GM18520 (cell line): ENCODE measurements around the gene DCLK1.

Experiments
- ATAC-seq: cut with Tn5 transposase; IDR thresholded peaks from one replicate; pipeline ENCODE4 v1.9.1; 2021; ENCODE audit not compliant: unreplicated experiment

Gene DCLK1

GRCh38 chr13:35765941-35766340, 365.2 kb downstream of the DCLK1 start:
- no peak for ATAC-seq

GRCh38 chr13:35765366-35765765, 365.8 kb downstream of the DCLK1 start:
- no peak for ATAC-seq

GRCh38 chr13:35764326-35765015, 366.7 kb downstream of the DCLK1 start:
- ATAC-seq: no peak

GRCh38 chr13:35763782-35764123, 367.4 kb downstream of the DCLK1 start:
- no peak for ATAC-seq

GRCh38 chr13:35763060-35763781, 368.0 kb downstream of the DCLK1 start:
- no peak for ATAC-seq

- no peak for ATAC-seq
Observed at GRCh38 chr13:35761440-35762252, 369.5 kb downstream of the DCLK1 start.

- no peak for ATAC-seq
Observed at GRCh38 chr13:35760735-35761281, 370.4 kb downstream of the DCLK1 start.

- ATAC-seq: no peak
Observed at GRCh38 chr13:35747594-35747993, 383.6 kb downstream of the DCLK1 start.

GRCh38 chr13:35744566-35745178, 386.5 kb downstream of the DCLK1 start:
- ATAC-seq: no peak

- ATAC-seq: no peak
Observed at GRCh38 chr13:35744144-35744543, 387.0 kb downstream of the DCLK1 start.

GRCh38 chr13:35743165-35743564, 388.0 kb downstream of the DCLK1 start:
- ATAC-seq: no peak

- ATAC-seq: no peak
Observed at GRCh38 chr13:35741657-35742056, 389.5 kb downstream of the DCLK1 start.

GRCh38 chr13:35736876-35737275, 394.3 kb downstream of the DCLK1 start:
- no peak for ATAC-seq

- no peak for ATAC-seq
Observed at GRCh38 chr13:35733827-35734226, 397.4 kb downstream of the DCLK1 start.

- no peak for ATAC-seq
Observed at GRCh38 chr13:35732565-35732964, 398.6 kb downstream of the DCLK1 start.

GRCh38 chr13:35731471-35731870, 399.7 kb downstream of the DCLK1 start:
- ATAC-seq: no peak

GRCh38 chr13:35729926-35730627, 401.1 kb downstream of the DCLK1 start:
- ATAC-seq: peak; percentile 94

GRCh38 chr13:35727881-35728280, 403.3 kb downstream of the DCLK1 start:
- no peak for ATAC-seq

GRCh38 chr13:35724446-35724845, 406.7 kb downstream of the DCLK1 start:
- no peak for ATAC-seq

GRCh38 chr13:35723821-35724220, 407.4 kb downstream of the DCLK1 start:
- ATAC-seq: no peak

- ATAC-seq: no peak
Observed at GRCh38 chr13:35723053-35723461, 408.1 kb downstream of the DCLK1 start.
